Stimulated activated CD8-positive, alpha-beta memory T cell treated with anti-CD3 and anti-CD28 coated beads, Interleukin-4, amount 100 ng/mL, for 4 hours (primary cell): Measurements from ENCODE around the gene NBAS.
"Not testable (repeated sequence)": the region's sequence is repeated elsewhere in the genome, so short reads cannot be mapped to it uniquely, and the experiment has no call there.

Source experiments
- DNase-seq, 2 donors: peaks; one replicate each; pipeline ENCODE4 v3.0.0-alpha.2; 2020; ENCODE audit warnings: low read depth in 2 of 2, low spot score in 1 of 2

NBAS gene

DNA sequence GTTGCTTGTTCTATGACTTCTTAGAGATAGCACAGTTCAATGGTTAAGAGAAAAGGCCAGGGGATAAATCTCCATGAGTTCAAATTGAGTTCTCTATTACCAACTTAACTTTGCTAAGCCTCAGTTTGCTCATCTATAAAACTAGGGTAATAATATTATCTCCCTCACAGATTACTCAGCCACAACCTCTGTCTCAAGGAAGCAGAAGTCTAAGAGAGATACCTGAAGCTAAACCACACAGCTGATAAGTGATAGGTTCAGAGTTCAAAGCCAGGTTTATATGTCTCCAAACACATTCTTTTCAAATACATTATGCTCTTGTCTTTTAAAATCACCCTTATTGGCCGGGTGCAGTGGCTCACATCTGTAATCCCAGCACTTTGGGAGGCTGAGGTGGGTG lies 287.7 kb downstream of the NBAS start:
- no peak for DNase-seq

DNA sequence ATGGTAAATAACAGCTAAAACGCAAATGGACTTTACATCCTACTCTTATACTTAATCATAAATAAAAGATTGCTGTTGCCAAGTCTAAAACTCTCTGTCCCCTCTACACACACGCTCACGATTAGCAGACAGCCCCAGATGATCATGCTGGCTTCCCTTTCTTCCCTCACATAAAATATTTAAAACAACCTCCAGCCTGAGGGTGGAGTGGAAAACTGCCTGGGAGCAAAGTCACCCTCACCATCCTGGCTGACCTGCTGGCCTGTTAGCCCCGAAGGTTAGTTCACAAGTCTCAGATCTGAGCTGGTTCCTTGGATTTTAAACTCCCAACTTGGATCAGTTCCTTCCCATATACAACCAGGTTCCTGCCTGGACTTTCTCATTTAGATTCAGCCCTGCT lies 288.2 kb downstream of the NBAS start:
- DNase-seq, result no peak

DNA sequence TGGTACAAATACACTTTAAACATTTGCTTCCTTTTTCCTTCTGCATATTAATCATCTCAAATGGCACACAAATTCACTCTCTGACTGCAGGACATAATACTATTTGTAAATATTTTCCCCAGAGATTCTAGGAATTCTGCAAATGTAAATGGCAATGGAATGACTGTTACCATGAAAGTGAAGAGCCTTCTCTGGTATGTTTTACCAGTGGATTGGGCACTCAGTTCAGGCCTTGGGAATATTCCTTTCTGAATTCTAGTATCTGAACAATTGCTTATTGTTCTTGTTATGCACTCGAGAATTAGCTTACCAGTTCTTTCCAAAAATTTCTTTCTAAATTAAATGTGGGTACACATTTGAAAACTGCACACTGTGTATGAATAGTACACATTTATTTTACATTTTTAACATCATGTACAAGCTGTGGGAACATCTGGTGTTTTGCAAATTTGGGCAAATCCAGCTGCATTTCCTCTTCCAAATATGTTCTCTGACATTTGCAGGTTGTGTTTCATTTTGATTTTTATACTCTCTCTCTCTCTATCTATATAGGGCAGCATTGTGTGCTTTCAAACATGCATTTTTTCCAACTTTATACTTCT lies 289.1 kb downstream of the NBAS start:
- no peak for DNase-seq

DNA sequence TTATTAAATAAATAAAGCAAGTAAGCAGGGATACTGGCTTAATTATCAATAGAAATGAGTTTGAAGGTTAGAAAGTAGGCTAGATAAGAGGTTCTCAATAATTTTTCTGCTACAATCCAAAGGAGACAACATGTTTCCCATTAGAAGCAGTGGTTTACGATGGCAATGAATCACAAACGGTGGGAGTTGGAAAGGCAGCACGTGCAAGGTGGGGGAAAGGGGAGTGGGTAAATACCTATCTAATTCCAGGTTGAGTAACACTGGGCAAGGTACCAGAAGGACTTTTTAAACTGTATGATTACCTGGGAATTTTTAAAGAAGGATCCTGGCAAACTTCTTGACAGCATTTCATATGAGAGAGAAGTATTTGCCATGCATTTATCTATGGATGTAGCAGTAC lies 289.9 kb downstream of the NBAS start:
- DNase-seq, result no peak

DNA sequence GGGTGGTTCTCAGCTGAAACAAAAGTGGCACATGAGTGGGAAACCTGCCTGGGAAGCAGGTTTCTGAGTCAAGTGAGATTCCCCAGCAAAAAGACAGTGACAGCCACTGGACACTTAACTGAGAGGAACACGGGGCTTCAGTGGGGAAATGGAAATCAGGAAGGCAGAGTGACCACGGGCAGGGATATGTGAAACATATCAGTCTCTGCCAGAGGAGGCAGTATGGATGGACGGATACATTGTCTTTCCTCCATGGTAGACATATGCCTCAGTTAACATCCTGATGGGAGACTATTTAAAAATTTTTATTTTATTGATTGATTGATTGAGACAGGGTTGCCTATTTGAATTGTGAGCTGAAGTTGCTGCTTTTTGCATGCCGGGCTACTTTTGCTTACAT lies 292.1 kb downstream of the NBAS start:
- DNase-seq, result no peak

DNA sequence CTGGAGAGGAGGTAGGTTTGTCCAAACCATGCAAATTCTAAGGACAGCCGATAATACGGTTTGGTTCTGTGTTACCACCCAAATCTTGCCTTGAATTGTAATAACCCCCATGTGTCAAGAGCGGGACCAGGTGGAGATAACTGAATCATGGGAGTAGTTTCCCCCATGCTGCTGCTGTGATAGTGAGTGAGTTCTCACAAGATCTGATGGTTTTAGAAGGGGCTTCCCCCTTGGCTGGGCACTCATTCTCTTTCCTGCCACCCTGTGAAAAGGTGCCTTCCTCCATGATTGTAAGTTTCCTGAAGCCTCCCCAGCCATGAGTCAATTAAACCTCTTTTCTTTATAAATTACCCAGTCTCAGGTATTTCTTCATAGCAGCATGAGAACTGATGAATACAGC lies 295.2 kb downstream of the NBAS start:
- no peak for DNase-seq

DNA sequence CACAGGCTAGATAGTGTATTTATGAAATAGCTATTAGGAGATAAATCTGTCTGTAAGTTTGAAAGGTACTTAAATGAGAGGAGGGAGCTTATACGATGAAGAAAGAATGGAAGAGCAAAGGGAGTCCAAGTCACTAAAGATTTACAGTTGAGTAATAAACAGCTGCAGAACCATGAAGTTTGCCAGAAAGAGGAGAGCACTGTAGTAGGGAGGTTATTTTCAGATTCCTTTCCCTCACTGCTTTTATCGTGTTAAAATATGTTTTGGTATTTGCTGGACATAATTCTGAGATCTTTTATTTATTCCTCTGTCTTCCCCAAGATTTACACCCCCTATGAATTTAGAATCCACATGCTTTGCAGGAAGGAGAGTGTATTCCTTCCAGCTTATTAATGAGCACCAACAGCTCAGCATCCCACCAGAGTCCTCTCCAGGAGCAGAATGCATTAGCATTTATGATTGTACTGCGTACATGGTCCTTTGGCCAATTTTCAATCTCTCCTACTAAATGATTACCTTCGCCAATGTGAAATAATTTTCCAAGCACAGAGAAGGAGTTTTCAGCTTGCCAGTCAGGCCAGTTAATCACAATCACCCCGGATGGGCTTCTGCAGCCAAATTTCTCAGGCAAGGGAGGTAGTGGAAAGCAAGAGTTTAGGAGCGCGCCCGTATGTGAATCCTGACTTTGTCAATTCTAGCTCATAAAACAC lies 297.0 kb downstream of the NBAS start:
- DNase-seq, result no peak

DNA sequence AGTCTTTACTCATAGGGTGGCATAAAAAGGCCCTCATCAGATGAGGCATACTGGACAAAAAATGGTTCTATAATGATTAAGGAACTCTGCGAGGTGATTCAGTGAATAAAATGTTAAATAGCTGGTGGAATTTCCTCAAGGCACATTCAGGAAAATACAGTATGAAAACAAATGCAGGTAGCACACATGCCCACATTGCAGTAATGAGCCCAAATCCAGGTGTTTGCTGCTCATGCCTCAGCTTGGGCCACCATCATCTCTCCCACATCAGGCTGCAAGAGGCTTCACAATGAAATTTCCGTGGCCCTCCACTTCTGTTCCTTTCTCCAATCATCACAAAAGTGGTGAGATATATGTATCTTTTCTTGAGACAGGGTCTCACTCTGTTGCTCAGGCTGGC lies 298.3 kb downstream of the NBAS start:
- no peak for DNase-seq

DNA sequence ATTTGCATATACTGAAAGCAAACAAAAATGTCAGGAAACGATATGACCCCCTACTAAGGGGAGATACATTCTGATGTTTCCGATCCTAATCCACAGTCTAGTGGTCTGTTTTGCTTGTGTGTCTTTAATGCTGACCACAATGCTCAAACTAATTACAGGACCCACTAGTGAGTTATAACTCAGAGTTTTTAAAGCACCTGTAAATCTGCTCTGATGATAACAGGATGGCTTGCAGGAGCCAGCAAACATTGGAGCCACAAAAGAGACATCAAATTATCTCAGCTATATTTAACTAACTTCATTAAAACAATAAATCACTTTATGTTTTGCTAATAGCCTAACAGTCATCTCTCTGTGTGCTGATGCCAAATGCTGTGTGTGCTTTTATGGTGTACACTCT lies 300.3 kb downstream of the NBAS start:
- DNase-seq, result no peak

DNA sequence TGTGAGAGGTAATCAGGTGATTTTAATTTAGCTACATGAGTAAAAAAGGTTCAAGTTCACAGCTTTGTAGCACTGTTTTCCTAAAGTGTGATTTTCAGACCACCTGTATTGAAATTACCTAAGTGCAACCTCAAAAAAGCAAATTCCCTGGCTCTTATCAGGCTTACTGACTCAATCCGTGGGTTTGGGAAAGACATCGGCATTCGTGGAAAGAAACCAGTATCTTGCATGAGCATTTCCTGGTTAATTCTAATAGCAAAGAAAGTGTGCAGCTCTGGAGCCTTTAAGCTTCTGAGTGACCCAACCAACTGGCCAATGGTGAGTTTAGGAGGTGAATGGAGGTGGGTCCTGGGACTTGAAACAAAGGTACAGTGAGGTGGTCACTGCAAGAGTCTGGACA lies 300.9 kb downstream of the NBAS start:
- DNase-seq, result no peak

DNA sequence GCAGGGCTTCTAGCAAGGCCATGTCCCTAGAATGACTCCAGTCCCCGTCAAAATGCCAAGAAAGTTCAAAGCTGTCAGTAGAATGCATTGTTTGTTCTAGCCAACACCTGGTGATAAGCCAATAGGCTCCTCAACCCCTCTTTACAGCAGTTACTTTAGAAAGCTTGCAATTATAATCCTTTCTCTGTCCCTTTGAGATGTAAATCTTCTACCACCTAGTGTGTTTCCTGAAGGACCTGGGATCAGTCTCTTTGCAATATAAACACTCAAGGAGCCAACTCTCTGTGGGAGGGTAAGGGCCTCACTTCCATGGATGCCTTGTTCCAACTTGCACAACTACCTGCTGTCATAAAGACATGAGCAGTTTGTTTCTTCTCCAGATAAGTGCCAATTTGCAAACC lies 301.8 kb downstream of the NBAS start:
- no peak for DNase-seq

DNA sequence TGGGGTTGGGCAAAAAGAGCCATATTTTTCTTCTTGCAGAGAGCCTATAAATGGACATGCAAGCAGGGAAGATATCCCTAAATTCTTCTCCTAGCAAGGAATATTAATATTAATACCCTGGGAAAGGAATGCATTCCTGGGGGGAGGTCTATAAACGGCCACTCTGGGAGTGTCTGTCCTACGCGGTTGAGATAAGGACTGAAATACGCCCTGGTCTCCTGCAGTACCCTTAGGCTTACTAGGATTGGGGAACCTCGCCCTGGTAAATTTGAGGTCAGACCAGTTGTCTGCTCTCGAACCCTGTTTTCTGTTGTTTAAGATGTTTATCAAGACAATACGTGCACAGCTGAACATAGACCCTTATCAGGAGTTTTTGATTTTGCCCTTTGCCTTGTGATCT lies 302.7 kb downstream of the NBAS start:
- DNase-seq, result not testable (repeated sequence)

DNA sequence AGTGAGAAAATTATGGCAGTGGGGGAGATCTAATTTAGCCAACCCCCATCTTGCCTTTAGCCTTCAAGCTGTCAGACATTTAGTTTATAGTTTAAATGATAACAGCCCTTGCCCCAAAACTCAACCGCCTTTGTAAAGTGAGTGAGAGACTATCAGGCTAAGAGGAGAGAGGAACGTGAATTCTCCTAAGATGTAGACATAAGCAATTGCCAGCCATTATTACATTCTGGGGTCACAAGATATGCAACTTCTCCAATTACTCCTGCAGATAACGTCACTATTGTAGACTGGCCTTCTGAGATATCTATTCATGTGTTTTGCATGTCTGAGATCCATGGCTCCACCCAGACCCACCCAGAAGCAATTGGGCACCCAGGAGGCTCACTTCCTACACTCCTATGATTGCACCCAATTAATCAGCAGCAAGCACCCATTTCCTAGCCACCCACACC lies 307.3 kb downstream of the NBAS start:
- no peak for DNase-seq

DNA sequence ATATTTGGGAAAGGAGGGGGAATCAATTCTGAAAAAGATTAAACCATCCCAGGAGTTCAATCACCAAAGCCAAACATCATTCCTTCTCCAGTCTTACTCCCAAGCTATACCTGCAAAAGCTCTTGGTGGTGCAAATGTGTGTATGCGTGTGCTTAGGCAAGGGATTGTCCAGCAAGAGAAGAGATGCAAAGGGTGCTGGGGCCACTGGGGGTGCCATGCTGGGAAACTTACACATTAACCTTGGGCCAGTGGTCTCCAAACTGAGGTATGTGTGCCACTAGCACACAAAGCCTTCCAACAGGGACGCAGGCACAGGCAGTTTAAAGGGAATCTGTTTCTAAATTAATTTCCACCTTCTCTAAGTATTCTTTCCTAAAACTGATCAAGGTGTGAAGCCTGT lies 307.9 kb downstream of the NBAS start:
- DNase-seq, result no peak

DNA sequence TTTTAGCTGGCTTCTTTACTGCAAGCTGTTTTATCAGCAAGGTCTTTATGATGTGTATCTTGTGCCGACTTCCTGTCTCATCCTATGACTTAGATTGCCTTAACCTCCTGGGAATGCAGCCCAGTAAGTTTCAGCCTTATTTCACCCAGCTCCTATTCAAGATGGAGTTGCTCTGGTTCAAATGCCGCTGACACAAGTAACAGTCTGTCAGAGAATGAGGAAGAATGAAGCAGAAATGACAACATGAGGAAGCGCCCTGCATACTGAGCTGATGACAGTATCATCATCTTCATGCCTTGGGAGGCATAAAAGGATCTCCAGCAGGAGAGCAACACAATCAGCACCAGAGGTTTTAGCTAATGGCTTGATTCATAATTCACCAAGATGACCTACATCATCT lies 309.4 kb downstream of the NBAS start:
- DNase-seq, result no peak

DNA sequence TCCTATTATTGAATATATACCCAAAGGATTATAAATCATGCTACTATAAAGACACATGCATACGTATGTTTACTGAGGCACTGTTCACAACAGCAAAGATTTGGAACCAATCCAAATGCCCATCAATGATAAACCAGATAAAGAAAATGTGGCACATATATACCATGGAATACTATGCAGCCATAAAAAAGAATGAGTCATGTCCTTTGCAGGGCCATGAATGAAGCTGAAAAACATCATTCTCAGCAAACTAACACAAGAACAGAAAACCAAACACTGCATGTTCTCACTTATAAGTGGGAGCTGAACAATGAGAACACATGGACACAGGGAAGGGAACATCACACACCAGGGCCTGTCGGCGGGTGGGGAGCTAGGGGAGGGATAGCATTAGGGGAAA lies 310.2 kb downstream of the NBAS start:
- not testable (repeated sequence) for DNase-seq

DNA sequence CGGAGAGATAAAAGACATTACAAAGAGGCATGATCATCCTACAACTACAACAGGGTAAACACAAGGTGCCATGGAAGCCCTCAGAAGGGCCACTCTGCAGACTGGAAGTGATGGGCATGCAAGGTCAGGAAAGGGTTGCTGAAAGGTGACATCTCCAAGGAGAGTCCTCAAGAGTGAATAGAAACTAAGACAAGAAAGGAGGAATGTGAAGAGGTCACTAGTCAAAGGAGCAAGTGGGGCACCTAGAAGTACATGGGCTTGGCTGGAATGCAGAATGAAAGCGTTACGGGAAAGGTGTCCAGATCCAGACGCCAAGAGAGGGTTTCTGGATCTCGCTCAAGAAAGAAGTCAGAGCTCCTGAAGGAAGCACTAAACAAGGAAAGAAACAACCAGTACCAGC lies 314.3 kb downstream of the NBAS start:
- DNase-seq, result no peak

DNA sequence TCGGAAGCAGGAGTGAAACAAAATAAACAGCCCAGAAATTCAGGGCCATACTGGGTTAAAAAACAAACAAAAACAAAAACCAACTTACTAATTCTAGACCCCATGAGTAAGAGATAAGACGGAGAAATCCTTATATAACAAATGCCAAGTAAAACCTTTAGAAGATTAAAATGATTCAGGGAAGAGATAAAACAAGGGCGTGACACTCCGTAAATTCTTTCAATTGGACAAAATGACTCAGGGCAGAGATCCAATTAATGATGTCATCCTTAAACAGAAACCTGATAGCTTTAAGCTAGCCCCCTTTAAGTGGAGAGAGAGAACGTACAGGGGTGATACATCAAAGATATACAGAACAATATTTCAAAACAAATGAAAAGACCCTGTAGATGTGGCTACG lies 317.4 kb downstream of the NBAS start:
- no peak for DNase-seq

DNA sequence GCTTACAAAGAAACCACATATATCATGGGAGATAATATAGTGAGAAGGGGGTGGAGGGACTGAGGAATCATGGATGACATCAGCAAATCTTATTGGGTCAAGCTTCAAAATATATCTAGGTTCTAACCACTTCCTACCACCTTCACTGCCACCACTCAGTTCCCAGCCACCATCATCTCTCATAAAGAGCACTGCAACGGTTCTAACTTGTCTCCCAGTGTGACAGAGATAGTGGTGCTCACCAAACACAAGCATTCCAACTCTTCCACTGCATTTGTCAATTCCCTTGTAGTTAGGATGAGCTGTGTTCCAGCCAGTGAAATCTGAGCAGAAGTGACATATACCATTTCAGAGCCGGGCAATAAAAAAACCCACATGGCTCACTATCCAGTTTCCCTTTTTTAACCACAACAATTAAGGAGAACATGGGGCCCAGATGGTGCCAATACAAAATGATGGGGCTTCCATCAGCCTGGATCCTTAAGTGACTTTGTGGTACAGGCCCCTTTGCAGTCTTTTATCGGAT lies 318.1 kb downstream of the NBAS start:
- DNase-seq, result no peak

DNA sequence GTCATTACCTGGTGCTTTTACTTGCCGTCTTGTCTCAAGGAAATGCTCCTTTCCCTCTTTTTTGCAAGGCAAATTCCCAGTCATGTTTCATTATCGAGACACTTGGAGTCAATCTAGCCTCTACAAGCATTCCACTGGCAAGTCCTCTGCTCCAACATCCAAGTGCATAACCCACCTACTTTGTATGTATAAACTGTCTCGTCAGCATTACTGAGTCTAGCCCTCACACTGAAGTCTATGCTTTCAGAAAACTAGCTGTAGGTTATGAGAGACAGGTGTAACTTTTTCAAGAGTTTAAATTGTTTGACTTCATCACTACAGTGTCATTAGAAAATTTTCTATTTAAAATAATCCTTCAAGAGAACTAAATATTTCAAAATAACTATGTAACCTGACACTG lies 319.2 kb downstream of the NBAS start:
- no peak for DNase-seq

DNA sequence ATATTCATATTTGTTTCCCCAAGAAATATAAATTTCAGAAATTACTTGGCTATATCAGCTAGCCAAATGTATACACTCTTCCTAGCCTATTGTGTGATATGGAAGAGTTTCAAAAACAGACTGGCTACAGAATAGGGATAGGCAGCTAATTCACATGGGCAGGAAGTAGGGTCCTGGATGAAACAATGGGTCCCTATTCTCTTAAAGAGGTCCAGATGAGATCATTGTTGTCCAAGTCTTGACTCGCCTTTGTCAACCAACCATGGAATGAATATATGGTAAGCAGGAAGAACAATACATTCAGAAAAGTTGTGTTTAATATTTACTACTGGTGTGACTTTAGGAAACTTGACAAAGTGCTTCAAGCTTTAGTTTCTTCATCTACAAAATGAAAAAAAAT lies 319.9 kb downstream of the NBAS start:
- no peak for DNase-seq

DNA sequence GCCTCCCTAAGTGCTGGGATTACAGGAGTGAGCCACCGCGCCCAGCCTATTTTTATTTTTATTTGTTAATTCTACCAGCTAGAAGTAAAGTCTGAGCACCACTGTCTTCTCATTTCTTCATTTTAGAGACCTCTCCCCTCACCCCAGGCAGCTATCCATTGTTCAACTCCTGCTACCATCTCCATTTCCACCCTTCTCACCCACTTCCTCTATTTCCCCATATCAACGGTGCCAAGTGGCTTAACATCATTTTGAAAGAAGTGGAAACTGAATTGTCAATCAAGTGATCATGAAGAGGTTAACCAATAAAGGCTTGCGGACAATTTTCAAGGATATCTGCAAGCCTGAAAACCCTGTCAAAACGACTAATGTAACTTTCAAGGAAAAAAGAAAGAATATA lies 323.1 kb downstream of the NBAS start:
- no peak for DNase-seq

DNA sequence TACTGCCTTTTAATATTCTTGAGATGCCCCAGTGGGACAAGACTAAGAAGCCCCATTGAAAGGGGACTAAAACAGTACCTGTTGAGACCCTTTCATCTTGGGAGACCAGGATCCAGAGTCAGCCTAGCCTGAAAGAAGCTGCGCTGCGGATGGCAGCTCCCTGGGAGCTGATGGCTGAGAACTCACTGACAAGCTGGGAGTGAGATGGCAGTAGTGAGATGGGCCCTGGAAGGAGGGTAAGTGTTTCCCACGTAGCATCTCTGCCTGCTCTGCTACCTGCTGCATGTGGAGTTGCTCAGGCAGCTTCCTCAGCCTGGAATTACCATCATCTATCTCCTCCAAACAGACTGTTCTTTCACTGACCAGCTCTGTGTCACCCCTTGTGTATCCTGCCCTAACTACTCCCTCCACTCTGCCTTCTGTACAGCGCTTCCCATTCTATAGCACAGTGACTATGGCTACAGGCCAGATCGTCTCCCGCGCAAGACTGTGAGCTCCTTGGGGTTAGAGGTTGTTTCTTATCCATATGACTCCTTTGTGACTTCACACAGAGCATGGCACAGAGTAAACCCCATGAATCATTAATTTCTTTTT lies 330.4 kb downstream of the NBAS start:
- DNase-seq, result no peak
